HuH-7.5 (cell line): ENCODE results near the gene TP53TG5.

Experiments
- DNase-seq: peaks from one replicate; pipeline ENCODE4 v3.0.0; 2011; ENCODE audit warnings: low spot score

TP53TG5 gene

GRCh38 chr20:45323731-45324130 lies 54.4 kb downstream of the TP53TG5 start:
- DNase-seq, result no peak

GRCh38 chr20:45322952-45323383 lies 55.2 kb downstream of the TP53TG5 start:
- DNase-seq, result peak; percentile 61
